HepG2 (cell line): ENCODE measurements around the gene SCAPER. TPM values are rescaled to one million over a fixed set of nuclear protein-coding genes. Genes with fewer than 3 reads are reported as not detected.

Experiments
- CCAR2 ChIP-seq: fragments of 200-400 bp; formaldehyde crosslinking; optimal IDR thresholded peaks from 2 replicates; pipeline ENCODE3; 2018; ENCODE audit warnings: low read depth, mild to moderate bottlenecking, low read length, moderate library complexity
- EP300 ChIP-seq, 3 experiments: sonication (generic) in 1 of 3; formaldehyde crosslinking in 1 of 3; IDR thresholded peaks; 2 replicates each; pipeline versions ENCODE4 v1.5.1 to v1.6.1; 2011 to 2020; ENCODE audit warnings: low read depth in 2 of 3, low read length in 2 of 3, borderline replicate concordance in 1 of 3, improper control_type of control experiment in 1 of 3, mild to moderate bottlenecking in 1 of 3, missing genetic modification reagents in 1 of 3, moderate library complexity in 1 of 3
- HNRNPL ChIP-seq: fragments of 200-400 bp; formaldehyde crosslinking; IDR thresholded peaks from 2 replicates; pipeline ENCODE4 v1.6.1; 2017; ENCODE audit warnings: mild to moderate bottlenecking, low read depth, low read length
- HOXA3 ChIP-seq: sonication (generic); formaldehyde crosslinking; IDR thresholded peaks from 2 replicates; pipeline ENCODE4 v1.5.0; 2020; ENCODE audit warnings: missing genetic modification reagents
- IRF9 ChIP-seq: sonication (generic); formaldehyde crosslinking; IDR thresholded peaks from 2 replicates; pipeline ENCODE4 v1.8.0; 2022; ENCODE audit warnings: missing genetic modification reagents, mild to moderate bottlenecking, borderline replicate concordance
- POLR2A ChIP-seq, 2 experiments: IDR thresholded peaks; 2 replicates each; pipeline ENCODE4 v1.6.1; 2011; ENCODE audit warnings: low read depth in 2 of 2, low read length in 2 of 2, mild to moderate bottlenecking in 1 of 2, moderate library complexity in 1 of 2; ENCODE audit not compliant: insufficient read depth in 1 of 2
- ZNF180 ChIP-seq: sonication (generic); formaldehyde crosslinking; IDR thresholded peaks from 2 replicates; pipeline ENCODE4 v1.4.0; 2020; ENCODE audit warnings: low read depth, missing genetic modification reagents, borderline replicate concordance
- ZNF251 ChIP-seq: sonication (generic); formaldehyde crosslinking; IDR thresholded peaks from 2 replicates; pipeline ENCODE4 v1.9.0; 2021; ENCODE audit warnings: mild to moderate bottlenecking, missing genetic modification reagents
- ZNF407 ChIP-seq: sonication (generic); formaldehyde crosslinking; IDR thresholded peaks from one replicate; pipeline ENCODE4 v1.5.1; 2020; ENCODE audit warnings: mild to moderate bottlenecking, missing genetic modification reagents; ENCODE audit errors: not compliant biosample characterization
- ZNF430 ChIP-seq: sonication (generic); formaldehyde crosslinking; IDR thresholded peaks from 2 replicates; pipeline ENCODE4 v1.9.0; 2021; ENCODE audit warnings: mild to moderate bottlenecking, missing genetic modification reagents
- ZNF484 ChIP-seq: sonication (generic); formaldehyde crosslinking; IDR thresholded peaks from 2 replicates; pipeline ENCODE4 v1.5.1; 2020; ENCODE audit warnings: mild to moderate bottlenecking, low read depth, missing genetic modification reagents, borderline replicate concordance
- ZNF770 ChIP-seq: sonication (generic); formaldehyde crosslinking; IDR thresholded peaks from 2 replicates; pipeline ENCODE4 v1.5.0; 2020; ENCODE audit warnings: mild to moderate bottlenecking, missing genetic modification reagents
- ZNF773 ChIP-seq: sonication (generic); formaldehyde crosslinking; IDR thresholded peaks from 2 replicates; pipeline ENCODE4 v1.4.0; 2020; ENCODE audit warnings: missing genetic modification reagents, borderline replicate concordance
- polyA plus RNA-seq, 8 experiments: library from polyadenylated mRNA; depleted of rRNA in 3 of 8; stranded (reverse) in 7 of 8; unstranded in 1 of 8; fragments of >200 nt; fragmentation: Illumina TruSeq in 4 of 8; extraction: Trizol in 4 of 8; gene quantifications; 2 replicates each; pipeline versions ENCODE4 v1.2.1 to v1.2.3, GENCODE V29; 2011 to 2016; ENCODE audit warnings: low read depth in 4 of 8, missing spikeins in 1 of 8, mixed read lengths in 1 of 8; ENCODE audit not compliant: insufficient read depth in 1 of 8
- total RNA-seq, 5 experiments: library from RNA; depleted of rRNA; stranded (reverse); fragments of >200 nt; fragmentation: Illumina TruSeq; extraction: Trizol; gene quantifications; 2 replicates each; pipeline ENCODE4 v1.2.3, GENCODE V29; 2016; ENCODE audit warnings: low read depth in 1 of 5

SCAPER gene
- total and polyA plus RNA-seq, 2 of the 13 experiments (the other 11 are each of a cell fraction or from before 2014, with no cell fraction given) = 4.3 to 10.5 TPM

- TF ChIP-seq ZNF770 (CRISPR knock-in tag) (no peak), HOXA3 (CRISPR knock-in tag) (no peak), ZNF180 (CRISPR knock-in tag) (no peak), CCAR2 (no peak), EP300 (IDR thresholded peaks at IDR 0.05; ENCODE audit: low read depth in 2 of 2, low read length in 2 of 2) (no peak), EP300 (CRISPR knock-in tag; IDR thresholded peaks at IDR 0.05; ENCODE audit: borderline replicate concordance) (no peak), ZNF430 (CRISPR knock-in tag) (no peak), IRF9 (no peak), ZNF773 (CRISPR knock-in tag) (no peak), HNRNPL (no peak), ZNF251 (CRISPR knock-in tag) (no peak), POLR2A (IDR thresholded peaks at IDR 0.05; ENCODE audit: insufficient read depth in 1 of 2, low read depth in 2 of 2, low read length in 2 of 2) (no peak), ZNF484 (CRISPR knock-in tag) (no peak), ZNF407 (no peak)
Observed at GRCh38 chr15:76866008-76866407, 39.1 kb downstream of the SCAPER start (continued).
